ENCODE measurements around the gene CHMP5.

CHMP5 gene

GRCh38 chr9:33250458-33250995 is 14.3 kb upstream of the CHMP5 start:
- H3K4me1 ChIP-seq = no peaks in the 10 kb centered on the region
- no peak for DNase-seq (ENCODE audit: low spot score in 2 of 2)
- in situ Hi-C loops (cut with MboI; ENCODE audit: low sequenced_read_pairs) = no loop called here
- peaks cover 27% of the 10 kb centered on the region for H3K36me3 ChIP-seq (replicated peaks)
- no peak overlapping the region for H3K4me3 ChIP-seq
- no peaks in the 10 kb centered on the region for H3K27me3 ChIP-seq (ENCODE audit: low read depth)
- H3K9me3 ChIP-seq = no peaks in the 10 kb centered on the region

DNA sequence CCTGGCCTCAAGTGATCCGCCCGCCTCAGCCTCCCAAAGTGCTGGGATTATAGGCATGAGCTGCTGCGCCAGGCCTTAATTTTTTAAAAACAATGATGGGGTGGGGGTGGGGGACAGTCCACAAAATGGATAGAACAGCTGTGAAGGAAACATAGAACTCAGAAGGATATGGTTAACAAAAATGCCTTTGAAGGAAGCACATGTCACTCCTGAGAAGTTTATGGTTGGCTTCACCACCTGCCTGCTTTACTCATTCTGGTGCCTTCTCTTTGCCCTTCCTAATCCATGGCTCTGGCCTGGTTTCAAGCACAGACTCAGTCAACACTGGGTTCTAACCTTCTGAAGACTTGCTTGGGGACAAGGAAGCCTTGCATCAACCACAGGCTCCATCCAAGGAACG is 10.6 kb upstream of the CHMP5 start:
- no peak for DNase-seq (ENCODE audit: low spot score in 2 of 2)
- Histone ChIP-seq H3K9me3 (no peaks in the 10 kb centered on the region), H3K36me3 (replicated peaks) (peaks cover 61% of the 10 kb centered on the region), H3K4me1 (no peaks in the 10 kb centered on the region), H3K27me3 (ENCODE audit: low read depth) (no peaks in the 10 kb centered on the region), H3K4me3 (no peak overlapping the region)
- in situ Hi-C loops (cut with MboI; ENCODE audit: low sequenced_read_pairs) = no loop called here

- no peaks in the 10 kb centered on the region for H3K9me3 ChIP-seq
- in situ Hi-C loops (cut with MboI; ENCODE audit: low sequenced_read_pairs) = no loop called here
- no peaks in the 10 kb centered on the region for H3K27me3 ChIP-seq (ENCODE audit: low read depth)
- no peak for DNase-seq (ENCODE audit: low spot score in 2 of 2)
- H3K36me3 ChIP-seq (replicated peaks) = peaks cover 69% of the 10 kb centered on the region
- H3K4me1 ChIP-seq = no peaks in the 10 kb centered on the region
- H3K4me3 ChIP-seq = no peak overlapping the region
Observed at GRCh38 chr9:33255014-33255413, 9.8 kb upstream of the CHMP5 start.

GRCh38 chr9:33255471-33255870 is 9.4 kb upstream of the CHMP5 start:
- no peak overlapping the region for H3K4me3 ChIP-seq
- in situ Hi-C loops (cut with MboI; ENCODE audit: low sequenced_read_pairs) = no loop called here
- peaks cover 74% of the 10 kb centered on the region for H3K36me3 ChIP-seq (replicated peaks)
- no peaks in the 10 kb centered on the region for H3K4me1 ChIP-seq
- no peaks in the 10 kb centered on the region for H3K27me3 ChIP-seq (ENCODE audit: low read depth)
- DNase-seq (ENCODE audit: low spot score in 2 of 2) = no peak
- no peaks in the 10 kb centered on the region for H3K9me3 ChIP-seq

GRCh38 chr9:33256236-33256635 is 8.6 kb upstream of the CHMP5 start:
- DNase-seq (ENCODE audit: low spot score in 2 of 2) = no peak
- Histone ChIP-seq H3K27me3 (ENCODE audit: low read depth) (no peaks in the 10 kb centered on the region), H3K4me1 (no peaks in the 10 kb centered on the region), H3K4me3 (no peak overlapping the region), H3K36me3 (replicated peaks) (peaks cover 81% of the 10 kb centered on the region), H3K9me3 (no peaks in the 10 kb centered on the region)
- in situ Hi-C loops (cut with MboI; ENCODE audit: low sequenced_read_pairs) = no loop called here

- in situ Hi-C loops (cut with MboI; ENCODE audit: low sequenced_read_pairs) = no loop called here
- Histone ChIP-seq H3K9me3 (no peaks in the 10 kb centered on the region), H3K4me3 (no peak overlapping the region), H3K27me3 (ENCODE audit: low read depth) (no peaks in the 10 kb centered on the region), H3K4me1 (no peaks in the 10 kb centered on the region), H3K36me3 (replicated peaks) (peaks cover 92% of the 10 kb centered on the region)
- no peak for DNase-seq (ENCODE audit: low spot score in 2 of 2)
Observed at GRCh38 chr9:33257276-33257675, 7.6 kb upstream of the CHMP5 start.

DNA sequence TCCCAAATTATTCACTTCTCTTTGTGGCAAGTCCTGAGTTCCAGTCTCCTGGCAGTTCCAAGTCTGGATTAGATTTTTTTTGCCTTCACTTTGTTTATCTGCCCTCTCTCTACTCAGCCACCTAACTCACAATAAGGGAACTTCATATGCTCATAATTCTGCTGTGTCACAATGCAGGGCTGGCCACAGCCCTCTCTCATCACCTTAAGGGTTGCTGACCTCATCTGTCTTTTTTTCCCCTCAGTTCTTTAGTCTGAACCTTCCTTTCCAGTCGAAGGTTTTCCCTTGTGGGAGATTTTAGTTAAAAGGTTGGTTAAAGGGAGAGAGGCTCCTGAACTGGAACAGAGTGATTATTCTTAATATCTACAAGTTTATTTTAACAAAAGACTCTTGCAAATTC is 4.5 kb upstream of the CHMP5 start:
- peaks cover 78% of the 10 kb centered on the region for H3K36me3 ChIP-seq (replicated peaks)
- in situ Hi-C loops (cut with MboI; ENCODE audit: low sequenced_read_pairs) = no loop called here
- no peak overlapping the region for H3K4me3 ChIP-seq
- H3K9me3 ChIP-seq = no peaks in the 10 kb centered on the region
- no peak for DNase-seq (ENCODE audit: low spot score in 2 of 2)
- H3K27me3 ChIP-seq (ENCODE audit: low read depth) = no peaks in the 10 kb centered on the region
- peaks cover 6% of the 10 kb centered on the region for H3K4me1 ChIP-seq

- in situ Hi-C loops (cut with MboI; ENCODE audit: low sequenced_read_pairs) = no loop called here
- H3K4me3 ChIP-seq = peak overlapping the region; percentile 90
- peaks cover 10% of the 10 kb centered on the region for H3K4me1 ChIP-seq
- no peaks in the 10 kb centered on the region for H3K9me3 ChIP-seq
- H3K27me3 ChIP-seq (ENCODE audit: low read depth) = no peaks in the 10 kb centered on the region
- DNase-seq (ENCODE audit: low spot score in 2 of 2) = peak; percentile 17 to 25
- H3K36me3 ChIP-seq (replicated peaks) = peaks cover 76% of the 10 kb centered on the region
Observed at GRCh38 chr9:33263131-33264002, 1.5 kb upstream of the CHMP5 start.

DNA sequence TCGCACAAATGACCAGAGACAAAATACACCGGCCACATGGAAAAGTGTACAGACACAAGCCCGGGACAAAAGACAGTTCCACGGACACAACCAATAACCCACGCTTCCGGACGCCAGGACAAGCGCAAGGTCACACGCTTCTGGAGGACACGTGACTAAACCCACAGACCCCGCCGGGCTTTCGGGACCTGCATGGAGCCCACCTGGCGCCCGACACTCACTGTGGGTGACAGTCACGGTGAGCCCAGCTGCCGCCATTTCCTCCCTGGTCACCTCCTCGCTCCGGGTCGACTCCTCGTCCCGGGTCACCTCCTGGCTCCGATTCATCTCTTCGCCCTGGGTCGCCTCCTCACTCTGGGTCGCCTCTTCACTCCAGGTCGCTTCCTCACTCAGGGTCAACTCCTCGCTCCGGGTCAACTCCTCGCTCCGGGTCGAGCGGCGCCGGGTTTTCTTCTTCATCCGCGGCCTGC is 811 bp upstream of the CHMP5 start:
- in situ Hi-C loops (cut with MboI; ENCODE audit: low sequenced_read_pairs) = no loop called here
- Histone ChIP-seq H3K4me1 (peaks cover 10% of the 10 kb centered on the region), H3K27me3 (ENCODE audit: low read depth) (no peaks in the 10 kb centered on the region), H3K9me3 (no peaks in the 10 kb centered on the region), H3K36me3 (replicated peaks) (peaks cover 74% of the 10 kb centered on the region), H3K4me3 (peak overlapping the region; percentile 90)
- DNase-seq (ENCODE audit: low spot score in 2 of 2) = peak in 1 of 2 experiments; percentile 52

GRCh38 chr9:33265211-33265865 is 489 bp downstream of the CHMP5 start:
- no peaks in the 10 kb centered on the region for H3K9me3 ChIP-seq
- H3K4me1 ChIP-seq = peaks cover 10% of the 10 kb centered on the region
- DNase-seq (ENCODE audit: low spot score in 2 of 2) = no peak
- in situ Hi-C loops (cut with MboI; ENCODE audit: low sequenced_read_pairs) = loop anchor here (5.0 kb wide), 1 partner anchor 52 kb away; no protein-coding TSS in a partner anchor
- no peaks in the 10 kb centered on the region for H3K27me3 ChIP-seq (ENCODE audit: low read depth)
- peak overlapping the region; percentile 90 for H3K4me3 ChIP-seq
- H3K36me3 ChIP-seq (replicated peaks) = peaks cover 65% of the 10 kb centered on the region

GRCh38 chr9:33267151-33267767 is 2.4 kb downstream of the CHMP5 start:
- H3K9me3 ChIP-seq = no peaks in the 10 kb centered on the region
- no peak for DNase-seq (ENCODE audit: low spot score in 2 of 2)
- H3K4me3 ChIP-seq = no peak overlapping the region
- H3K27me3 ChIP-seq (ENCODE audit: low read depth) = no peaks in the 10 kb centered on the region
- in situ Hi-C loops (cut with MboI; ENCODE audit: low sequenced_read_pairs) = loop anchor here (5.0 kb wide), 1 partner anchor 50 kb away; no protein-coding TSS in a partner anchor
- H3K36me3 ChIP-seq (replicated peaks) = peaks cover 61% of the 10 kb centered on the region
- H3K4me1 ChIP-seq = peaks cover 10% of the 10 kb centered on the region

DNA sequence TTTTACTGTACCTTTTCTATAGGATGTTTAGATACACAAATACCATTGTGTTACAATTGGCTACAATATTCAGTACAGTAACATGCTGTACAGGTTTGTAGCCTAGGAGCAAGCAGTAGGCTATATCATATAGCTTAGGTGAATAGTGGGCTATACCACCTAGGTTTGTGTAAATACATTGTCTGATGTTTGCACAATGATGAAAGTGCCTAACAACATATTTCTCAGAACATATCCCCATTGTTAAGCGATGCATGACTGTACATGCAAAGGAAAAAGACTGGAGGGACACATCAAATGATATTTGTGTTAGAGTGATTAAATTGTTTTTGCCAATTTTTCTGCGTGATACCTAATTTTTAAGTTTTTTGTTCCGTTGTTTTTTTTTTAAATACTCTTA is 5.3 kb downstream of the CHMP5 start:
- peaks cover 4% of the 10 kb centered on the region for H3K4me1 ChIP-seq
- H3K9me3 ChIP-seq = no peaks in the 10 kb centered on the region
- no peaks in the 10 kb centered on the region for H3K27me3 ChIP-seq (ENCODE audit: low read depth)
- peaks cover 52% of the 10 kb centered on the region for H3K36me3 ChIP-seq (replicated peaks)
- H3K4me3 ChIP-seq = no peak overlapping the region
- in situ Hi-C loops (cut with MboI; ENCODE audit: low sequenced_read_pairs) = no loop called here
- no peak for DNase-seq (ENCODE audit: low spot score in 2 of 2)

DNA sequence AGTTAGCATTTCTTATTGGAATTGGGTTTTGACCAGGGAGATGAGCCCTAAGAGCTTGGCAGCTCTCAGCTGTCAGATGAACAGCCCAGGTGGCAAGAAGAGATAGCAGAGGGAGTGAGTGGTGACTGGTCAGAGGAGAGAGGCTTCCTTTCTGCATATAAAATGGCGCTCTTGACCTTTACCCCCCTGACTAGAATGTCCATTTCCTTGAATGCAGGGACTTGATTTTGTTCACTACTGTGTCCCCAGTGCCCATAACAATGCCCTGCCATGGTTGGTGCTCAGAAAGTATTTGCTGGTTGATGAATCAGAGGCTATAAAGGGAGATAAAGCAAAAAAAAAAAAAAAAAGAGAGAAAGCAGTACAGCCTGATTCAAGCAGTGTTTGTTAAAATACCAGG is 7.2 kb downstream of the CHMP5 start:
- DNase-seq (ENCODE audit: low spot score in 2 of 2) = no peak
- no peaks in the 10 kb centered on the region for H3K9me3 ChIP-seq
- H3K4me1 ChIP-seq = no peaks in the 10 kb centered on the region
- H3K4me3 ChIP-seq = no peak overlapping the region
- in situ Hi-C loops (cut with MboI; ENCODE audit: low sequenced_read_pairs) = no loop called here
- no peaks in the 10 kb centered on the region for H3K27me3 ChIP-seq (ENCODE audit: low read depth)
- peaks cover 54% of the 10 kb centered on the region for H3K36me3 ChIP-seq (replicated peaks)
